Medulla oblongata (tissue), 1 donor: ENCODE measurements around the gene CAV2.

Experiments
- DNase-seq: peaks from one replicate; pipeline ENCODE4 v3.0.0-alpha.2; 2015; ENCODE audit errors: extremely low spot score

The CAV2 gene

DNA sequence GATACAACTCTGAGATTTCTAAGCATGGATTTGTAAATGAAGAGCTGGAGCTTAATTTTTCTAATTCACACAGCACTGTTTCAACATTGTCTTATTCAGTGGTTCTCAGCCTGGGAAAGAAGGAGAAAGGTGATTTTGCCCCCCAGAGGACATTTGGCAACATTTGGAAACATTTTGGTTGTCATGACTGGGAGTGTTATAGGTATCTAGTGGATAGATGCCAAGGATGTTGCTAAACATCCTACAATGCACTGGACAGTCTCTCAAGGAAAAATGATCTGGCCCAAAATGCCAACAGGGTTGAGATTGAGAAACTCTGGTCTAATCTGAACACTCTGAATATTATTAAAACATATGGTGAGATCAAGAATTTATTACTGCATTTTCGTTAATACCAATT lies 3.8 kb upstream of the CAV2 start:
- DNase-seq = no peak

DNA sequence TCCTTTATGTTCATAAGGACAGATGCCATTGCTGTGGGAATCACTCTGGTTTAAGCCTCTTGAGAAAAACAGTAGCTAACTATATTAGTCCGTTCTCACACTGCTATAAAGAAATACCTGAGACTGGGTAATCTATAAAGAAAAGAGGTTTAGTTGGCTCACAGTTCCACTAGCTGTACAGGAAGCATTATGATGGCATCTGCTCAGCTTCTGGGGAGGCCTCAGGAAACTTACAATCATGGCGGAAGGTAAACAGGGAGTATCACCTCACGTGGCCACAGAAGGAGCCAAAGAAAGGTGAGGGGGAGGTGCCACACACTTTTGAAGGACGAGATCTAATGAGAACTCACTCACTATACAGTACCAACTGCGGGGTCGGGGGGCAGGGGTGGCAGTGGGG lies 2.9 kb upstream of the CAV2 start:
- no peak for DNase-seq

DNA sequence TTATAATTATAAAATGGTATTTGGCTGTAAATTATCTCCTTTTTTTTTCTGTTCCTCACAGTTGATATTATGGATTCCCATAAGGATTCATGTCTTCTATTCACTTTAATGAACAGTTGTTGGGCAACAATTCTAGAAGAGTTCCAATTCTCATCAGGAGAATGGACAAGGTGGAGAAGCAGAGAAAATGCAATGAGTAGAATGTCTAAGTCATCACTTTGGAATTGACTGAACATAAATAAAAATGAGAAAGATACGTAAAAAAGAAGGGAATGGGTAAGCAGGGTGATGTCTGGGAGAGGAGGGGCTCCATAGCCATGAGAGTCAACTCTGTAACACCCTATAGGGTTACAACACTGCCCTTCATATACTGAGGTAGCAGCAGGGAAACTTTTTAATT lies 1.8 kb upstream of the CAV2 start:
- DNase-seq = no peak

DNA sequence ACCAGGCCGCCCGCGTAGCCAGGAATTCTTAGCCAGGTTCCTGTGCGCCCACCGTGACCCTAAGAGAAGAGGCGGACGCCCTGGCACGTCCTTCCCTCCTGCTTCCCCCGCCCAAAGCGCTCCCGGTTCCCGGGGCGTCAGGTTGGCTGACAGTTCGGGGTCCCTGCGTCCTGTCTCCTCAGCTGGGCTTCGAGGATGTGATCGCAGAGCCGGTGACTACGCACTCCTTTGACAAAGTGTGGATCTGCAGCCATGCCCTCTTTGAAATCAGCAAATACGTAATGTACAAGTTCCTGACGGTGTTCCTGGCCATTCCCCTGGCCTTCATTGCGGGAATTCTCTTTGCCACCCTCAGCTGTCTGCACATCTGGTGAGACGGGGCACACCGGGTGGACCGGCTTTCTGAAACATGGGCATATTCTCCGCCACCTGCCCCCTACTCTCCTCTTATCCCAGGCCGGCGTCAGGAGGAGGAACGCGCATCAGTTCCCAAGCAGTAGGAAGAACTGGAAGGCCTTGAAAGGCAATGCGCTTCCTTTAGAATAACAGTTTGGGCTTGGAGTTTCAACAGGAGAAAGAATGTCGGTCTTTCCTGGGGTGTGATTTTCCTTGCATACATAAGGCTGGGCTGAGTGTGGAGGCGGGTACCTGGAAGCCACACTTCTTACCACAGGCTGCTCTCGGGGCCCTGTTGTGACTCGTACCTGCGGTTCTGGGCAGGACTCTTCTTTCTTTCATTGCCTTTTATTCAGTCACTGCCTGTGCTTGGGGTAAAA lies 728 bp downstream of the CAV2 start:
- DNase-seq = no peak

DNA sequence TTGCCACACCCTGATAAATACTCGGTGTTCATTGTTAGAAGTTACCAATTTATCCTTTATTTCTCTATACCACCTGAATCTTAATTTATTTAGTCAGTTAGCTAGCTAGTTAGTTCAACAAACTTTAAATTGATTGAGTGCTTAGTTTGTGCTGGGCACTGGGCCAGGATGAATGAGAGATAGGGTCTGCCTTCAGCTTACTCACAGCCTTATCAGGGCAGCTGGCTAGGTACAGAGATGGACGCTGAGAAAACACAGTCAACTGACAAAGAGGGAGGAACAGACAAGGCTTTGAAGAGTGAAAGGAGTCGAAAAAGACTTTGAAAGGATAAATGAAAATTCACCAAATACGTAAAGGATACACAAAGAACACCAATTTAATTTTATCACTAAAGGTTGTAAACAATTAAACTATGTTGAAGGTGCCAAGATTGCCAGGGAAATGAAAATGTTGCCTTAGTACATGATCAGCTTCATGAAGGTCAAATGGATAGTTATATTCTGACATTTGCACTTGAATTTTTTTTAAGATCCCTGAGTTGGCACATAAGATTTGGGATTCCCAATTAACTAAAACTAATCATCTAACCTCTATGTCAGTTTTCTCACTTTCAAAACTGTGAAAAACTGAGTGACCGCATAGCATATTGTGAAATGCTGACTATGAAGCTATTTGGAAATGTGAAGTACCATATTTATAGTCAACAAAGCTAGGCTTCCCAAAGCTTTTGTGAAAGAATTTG lies 2.1 kb downstream of the CAV2 start:
- no peak for DNase-seq

DNA sequence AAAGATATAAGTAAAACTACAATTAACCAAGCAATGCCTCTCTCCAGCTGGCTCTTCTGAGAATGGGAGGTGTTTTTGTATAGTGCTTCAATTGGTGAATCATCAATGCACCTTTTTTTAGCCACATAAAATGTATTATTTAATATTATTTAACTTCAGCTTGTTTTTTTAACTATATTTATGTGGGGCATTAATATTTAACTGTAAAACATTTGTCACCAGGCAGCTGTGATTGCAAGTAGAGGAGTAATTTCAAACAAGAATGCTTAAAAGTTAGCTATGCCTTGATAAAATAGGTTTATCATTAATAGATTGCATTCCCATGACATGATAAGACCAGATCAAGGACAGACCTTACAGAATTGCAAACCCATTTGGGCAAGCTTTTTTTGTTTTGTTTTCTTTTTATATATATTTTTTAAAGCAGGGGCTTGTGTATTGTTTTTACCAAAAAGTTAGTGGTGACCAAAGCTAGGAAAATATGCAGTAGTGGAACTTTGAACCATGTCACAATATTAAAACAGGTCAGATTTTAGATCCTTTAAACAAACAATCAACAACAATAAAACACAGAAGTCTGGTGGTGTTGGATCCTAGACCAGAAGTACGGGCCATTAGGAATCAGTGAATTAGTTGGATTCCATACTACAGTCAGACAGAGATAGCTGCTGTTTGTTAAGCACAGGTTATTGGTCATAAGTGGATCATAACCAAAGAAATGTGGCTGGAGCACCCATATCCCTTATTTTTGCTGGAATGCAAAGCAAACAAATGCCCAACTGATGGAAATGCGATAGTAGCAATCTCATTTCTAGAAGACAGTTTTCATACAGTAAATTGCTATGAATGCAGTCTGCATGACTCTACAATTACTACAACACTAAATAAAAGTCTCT lies 2.9 kb downstream of the CAV2 start:
- DNase-seq = no peak

DNA sequence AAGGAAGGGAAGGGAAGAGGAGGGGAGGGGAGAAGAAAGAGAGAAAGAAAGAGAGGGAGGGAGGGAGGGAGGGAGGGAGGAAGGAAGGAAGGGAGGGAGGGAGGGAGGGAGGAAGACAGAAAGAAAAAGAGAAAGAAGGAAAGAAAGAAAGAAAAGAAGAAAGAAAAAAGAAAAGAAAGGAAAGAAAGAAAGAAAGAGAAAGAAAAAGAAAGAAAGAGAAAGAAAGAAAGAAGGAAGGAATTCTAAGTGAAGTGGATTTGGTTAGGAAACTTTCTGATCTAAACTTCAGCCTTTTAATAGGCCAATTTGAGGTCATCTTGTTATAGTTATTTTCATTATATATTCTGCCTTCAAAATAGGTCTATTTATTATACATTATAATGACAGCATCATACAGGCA lies 4.3 kb downstream of the CAV2 start:
- DNase-seq = no peak

DNA sequence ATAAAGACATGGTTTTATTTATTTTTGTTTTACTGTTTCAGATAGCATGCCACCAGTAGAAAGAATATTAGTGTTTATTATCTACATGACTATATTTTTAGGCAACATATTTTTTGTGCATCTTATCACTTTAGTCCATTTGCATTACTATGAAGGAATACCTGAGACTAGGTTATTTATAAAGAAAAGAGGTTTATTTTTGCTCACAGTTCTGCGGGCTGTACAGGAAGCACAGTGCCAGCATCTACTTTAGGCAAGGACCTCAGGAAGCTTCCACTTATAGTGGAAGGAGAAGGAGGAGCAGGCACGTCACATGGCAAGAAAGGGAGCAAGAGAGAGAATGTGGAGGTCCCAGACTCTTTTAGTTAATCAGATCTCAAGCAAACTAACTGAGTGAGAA lies 5.7 kb downstream of the CAV2 start:
- no peak for DNase-seq

DNA sequence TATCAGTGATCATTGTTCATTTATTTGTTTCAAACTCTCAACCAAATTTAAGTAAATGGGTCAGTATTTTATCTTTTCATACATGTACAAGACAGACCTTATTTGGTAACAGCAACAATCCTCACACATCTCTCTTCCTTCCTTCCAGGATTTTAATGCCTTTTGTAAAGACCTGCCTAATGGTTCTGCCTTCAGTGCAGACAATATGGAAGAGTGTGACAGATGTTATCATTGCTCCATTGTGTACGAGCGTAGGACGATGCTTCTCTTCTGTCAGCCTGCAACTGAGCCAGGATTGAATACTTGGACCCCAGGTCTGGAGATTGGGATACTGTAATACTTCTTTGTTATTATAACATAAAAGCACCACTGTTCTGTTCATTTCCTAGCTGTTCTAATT lies 6.3 kb downstream of the CAV2 start:
- DNase-seq = no peak

DNA sequence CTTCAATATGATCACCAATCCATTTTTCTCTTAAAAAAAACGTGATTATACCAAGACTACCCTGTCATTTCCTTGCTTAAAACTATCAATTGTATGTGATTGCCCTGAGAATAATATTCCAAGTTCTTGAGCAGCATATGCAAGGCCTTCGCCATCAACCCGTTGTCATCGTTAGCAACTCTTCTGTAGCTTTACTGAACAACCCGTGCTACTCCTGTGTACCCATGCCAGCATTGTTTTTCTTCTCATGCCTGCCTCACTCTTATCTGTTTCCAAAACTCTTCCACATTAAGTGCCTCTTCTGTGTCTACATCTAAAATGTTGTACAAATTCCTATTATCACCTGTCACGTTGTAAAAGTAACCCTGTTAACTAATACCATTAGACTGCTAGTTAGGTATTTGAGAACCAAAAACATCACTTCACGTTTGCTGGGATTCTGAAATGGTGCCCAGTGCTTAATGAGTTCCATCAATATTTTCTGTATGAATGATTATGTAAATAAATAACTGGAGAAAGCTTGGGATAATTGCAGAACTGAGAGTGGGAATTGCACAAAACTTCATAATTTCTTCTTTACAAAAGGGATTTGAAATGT lies 10.5 kb downstream of the CAV2 start:
- no peak for DNase-seq

DNA sequence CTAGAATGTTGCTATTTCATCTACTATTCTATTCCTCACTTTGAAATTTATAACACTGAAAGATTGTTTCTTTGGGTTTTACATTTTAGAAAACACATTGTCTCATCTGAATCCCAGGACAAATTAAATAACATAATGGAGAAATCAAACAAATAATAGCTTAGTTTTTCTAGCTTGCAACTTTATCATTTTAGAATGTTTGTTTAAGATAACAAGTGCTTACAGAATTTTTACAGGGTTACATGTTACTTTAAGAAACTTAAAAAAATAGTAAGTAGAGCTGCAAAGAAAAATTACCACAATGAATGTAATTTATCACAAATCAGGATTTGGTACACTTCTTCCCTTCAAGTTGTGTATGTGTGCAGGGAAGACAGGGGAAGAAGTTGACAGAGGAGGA lies 11.3 kb downstream of the CAV2 start:
- no peak for DNase-seq

DNA sequence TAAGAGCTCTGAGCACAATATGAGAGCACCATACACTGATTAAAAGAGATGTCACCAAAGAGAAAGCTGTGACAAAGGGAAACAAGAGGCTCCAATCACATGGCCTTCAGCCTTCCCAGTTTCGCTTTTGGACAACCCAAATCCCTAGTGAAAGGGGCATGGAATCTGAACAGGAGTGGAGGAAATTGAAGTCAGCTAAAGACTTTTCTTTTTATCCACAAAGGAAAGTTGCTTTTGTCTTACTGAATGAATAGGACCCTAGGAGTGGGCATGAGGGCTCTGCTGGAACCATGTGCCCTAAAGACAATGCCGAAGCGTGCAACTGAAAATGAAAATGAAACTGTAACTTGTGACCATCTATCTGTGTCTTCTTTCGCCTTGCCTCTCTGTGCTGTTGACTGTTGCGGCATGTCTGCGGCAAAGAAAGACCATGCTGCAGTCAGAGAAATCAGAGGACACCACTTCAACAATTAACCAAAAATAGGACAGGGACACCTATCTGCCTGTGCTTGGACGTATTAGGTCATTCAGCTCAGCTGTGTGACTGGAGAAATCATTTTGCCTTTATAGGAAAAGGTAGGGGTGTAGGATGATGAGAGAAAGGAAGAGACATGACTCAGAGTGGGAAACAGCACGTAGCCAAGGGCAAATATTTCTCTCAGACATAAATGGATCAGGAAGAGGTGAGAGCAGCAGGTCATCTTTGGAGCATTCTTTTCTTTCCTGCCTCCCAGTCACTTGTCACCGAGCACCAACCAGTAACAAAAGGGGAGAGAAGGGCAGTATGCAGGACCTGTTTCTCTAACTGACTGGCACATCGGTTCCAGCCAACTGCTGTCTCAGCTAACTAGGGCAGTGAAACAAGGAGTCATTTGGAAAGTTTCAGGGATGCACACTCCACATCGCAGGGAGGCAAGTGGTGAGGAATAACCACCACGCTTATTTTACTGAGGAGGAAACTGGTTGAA lies 12.3 kb downstream of the CAV2 start:
- peak; percentile 69 for DNase-seq

DNA sequence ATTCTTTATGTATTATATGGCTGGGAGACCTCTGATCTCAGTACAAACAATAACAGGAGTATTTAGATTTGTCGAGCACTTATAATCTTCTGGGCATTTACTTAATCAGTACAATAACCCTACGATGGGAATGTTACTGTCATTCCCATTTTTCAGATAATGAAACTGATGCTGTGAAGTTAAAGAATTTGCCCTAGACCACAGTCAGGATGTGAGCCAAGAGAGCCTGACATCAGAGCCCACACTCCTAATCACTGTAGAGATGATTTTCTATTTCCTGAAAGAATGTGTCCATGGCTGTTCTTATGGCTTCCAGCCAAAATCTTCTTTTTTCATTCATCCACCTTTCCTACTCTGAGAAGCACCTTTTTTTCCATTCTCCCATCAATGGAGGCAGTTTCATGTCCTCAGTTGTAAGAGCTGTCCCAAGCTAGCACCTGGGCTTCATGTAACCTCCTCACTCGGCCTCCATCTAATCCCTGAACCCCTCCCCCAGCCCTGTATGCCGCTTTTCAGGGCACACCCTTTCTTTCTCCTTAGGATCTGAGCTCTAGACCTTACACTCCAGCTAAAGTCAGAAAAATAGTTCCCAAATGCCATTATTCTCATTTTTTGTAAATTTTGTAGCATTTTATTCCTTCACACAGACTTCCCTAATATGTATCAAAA lies 13.1 kb downstream of the CAV2 start:
- DNase-seq = no peak

DNA sequence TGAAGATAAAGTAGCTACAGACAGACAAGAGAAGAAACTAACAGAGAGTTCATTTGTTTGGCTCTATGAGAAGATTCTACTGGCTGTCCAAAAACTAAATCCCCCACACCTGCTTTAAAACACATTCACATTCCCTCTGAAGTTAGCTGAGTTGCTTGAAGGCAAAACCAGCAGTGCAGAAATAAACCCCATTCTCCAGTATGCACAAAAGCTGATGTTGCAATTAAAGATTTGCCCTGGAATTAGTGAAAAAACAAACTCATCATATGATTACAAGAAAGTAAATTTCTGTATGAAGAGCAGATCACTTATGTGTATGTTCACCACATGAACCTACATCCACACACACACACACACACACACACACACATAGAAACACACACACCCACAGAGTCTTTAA lies 16.0 kb downstream of the CAV2 start:
- no peak for DNase-seq

DNA sequence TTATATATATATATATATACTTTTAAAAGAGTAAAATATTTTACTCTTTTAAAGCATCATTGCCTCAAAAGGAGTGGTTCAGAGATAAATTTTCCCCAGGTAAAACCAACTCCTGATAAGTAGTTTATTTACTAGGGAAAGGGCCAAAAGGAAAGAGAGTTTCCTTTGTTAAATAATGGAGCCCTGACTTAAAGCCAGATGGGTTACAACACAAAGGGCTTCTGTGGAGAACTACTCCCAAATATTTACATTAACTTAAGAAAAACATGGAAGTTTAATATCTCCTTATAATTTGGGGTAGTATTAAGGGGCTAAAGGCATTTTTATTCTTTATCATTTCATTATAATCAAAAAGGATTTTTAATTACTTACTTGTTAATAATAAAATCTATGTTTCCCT lies 16.8 kb downstream of the CAV2 start:
- no peak for DNase-seq

DNA sequence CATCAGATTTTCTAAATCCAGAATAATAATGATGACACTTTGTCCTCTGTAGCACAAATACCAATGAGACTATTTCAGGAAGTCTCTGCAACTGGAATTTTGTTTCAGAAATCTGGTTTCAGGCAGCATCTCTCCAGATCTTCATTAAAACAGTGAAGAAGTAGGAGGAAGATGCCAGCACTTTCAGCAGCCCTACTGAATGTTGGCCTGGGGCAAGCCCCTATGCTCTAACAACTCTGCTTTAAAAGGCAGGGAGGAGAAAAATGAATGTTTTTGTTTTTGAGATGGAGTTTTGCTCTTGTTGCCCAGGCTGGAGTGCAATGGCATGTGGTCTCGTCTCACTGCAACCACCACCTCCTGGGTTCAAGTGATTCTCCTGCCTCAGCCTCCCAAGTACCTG lies 18.1 kb downstream of the CAV2 start:
- no peak for DNase-seq

DNA sequence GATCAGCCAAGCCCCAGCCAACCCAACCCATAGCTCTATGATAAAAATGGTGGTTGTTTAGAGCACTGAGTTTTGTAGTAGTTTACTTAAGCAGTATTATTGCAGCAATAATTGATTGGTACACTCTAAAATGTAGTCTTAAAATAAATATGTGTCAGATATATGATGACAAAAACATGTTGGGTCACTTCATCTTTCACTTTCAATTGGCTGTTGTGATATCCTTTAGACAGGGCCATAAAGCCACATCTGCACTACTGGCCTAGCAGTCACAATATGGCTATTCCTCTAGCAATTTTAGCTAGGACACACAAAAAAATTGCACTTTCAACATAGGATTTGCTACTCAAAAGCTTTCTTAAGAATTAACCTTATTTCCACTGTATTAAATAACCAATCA lies 19.4 kb downstream of the CAV2 start:
- DNase-seq = no peak

DNA sequence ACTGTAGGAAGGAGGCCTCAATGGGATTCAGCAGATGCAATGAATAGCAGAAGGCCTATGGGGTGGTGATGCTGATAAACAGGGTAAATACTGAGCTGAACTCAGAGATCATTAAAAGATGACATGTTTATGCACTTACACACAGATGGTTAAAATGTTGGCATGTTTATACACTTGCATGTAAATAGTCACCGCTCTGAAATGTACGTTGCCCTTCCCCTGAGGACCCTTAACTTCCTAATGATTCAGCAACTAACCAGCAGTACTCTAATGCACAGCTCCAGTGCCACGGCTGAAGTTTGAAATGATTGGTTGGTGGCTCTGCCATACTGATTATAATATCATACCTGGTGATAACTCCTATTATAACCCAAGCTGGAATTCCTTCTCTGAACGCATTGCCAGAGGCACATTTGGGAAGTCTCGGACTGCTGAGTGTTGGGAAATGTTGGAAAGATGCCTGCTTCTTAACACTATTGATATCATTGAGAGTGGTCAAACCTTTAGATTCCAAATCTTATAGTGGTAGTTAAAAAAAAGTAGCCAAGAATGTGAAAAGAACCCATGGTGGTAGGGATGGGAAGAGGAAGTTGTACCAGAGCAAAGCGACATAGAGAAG lies 21.6 kb downstream of the CAV2 start:
- no peak for DNase-seq

DNA sequence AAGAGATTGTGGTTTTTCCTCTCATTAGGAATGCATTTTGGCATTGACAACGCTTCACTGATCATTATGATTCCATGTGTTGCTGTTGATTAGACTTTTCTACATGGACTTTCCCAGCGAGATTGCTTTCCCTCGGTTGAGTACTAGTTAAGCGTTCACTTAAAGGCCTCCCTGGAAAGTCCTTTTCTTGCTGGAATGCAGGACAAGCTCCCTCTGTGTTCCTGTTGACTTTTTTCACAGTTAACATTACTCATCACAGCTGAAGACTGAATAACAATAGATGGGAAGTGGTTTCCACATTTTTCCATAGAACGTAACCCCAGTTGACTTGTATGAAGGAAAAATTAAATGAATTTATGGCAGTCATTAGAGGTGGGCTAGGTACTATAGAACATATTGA lies 22.7 kb downstream of the CAV2 start:
- DNase-seq = no peak

DNA sequence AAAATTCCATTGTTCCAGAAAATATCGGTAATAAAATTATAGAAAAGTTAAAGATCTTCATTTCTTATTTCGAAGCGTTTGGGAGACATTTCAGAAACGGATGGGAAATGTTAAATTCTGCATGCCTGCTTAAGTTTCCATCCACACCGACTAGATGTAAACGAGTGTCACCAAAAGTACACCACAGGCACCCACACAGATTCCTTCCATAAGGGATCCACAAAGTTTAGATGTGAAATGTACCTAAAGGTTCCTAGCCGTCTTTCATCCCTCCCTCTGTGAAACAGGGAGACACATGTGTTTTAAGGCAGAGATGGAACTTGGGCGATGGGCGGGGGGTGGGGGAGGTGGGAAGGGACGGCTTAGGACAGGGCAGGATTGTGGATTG lies 24.7 kb downstream of the CAV2 start:
- no peak for DNase-seq
